SK-N-SH (cell line): ENCODE data around the gene PCNX1. TPM values are rescaled to one million over a fixed set of nuclear protein-coding genes. Genes with fewer than 3 reads are reported as not detected.

Experiments used
- CTCF ChIA-PET: fragments of 300-600, 350-600 bp; formaldehyde crosslinking; extraction: SDS; loops from one replicate; lab custom pipeline; 2021; lab: Yijun Ruan, JAX
- POLR2A ChIA-PET: fragments of 350-600 bp; sonication (Branson Sonifier 250); formaldehyde crosslinking; extraction: SDS; loops from one replicate; lab custom pipeline; 2020; ENCODE audit warnings: antibody characterized with exemption, inconsistent platforms; lab: Yijun Ruan, JAX
- DNase-seq: peaks from one replicate; pipeline ENCODE4 v3.0.0; 2012
- H2AFZ ChIP-seq: fragments of 200-600 bp; sonication (generic); 2 replicates; pipeline ENCODE4 v1.8.1; 2016; ENCODE audit warnings: antibody characterized with exemption, mild to moderate bottlenecking, low read depth
- H3F3A ChIP-seq: fragments of 200-600 bp; sonication (generic); replicated peaks from 2 replicates; pipeline ENCODE3; 2016; ENCODE audit warnings: antibody characterized with exemption, mild to moderate bottlenecking; ENCODE audit not compliant: insufficient read depth
- H3K27ac ChIP-seq, 2 experiments: fragments of 200-500 bp in 1 of 2; fragments of 200-600 bp in 1 of 2; sonication (Bioruptor generic) in 1 of 2; sonication (generic), shearing (Covaris generic) in 1 of 2; 2 replicates each; pipeline versions ENCODE4 v1.5.1 to v1.6.1; 2014 to 2016; ENCODE audit warnings: low read depth in 2 of 2, inconsistent platforms in 1 of 2, low read length in 1 of 2, mild to moderate bottlenecking in 1 of 2, mixed read lengths in 1 of 2
- H3K27me3 ChIP-seq: fragments of 200-600 bp; sonication (generic), shearing (Covaris generic); 2 replicates; pipeline ENCODE4 v1.6.1; 2016; ENCODE audit warnings: mixed run types; ENCODE audit not compliant: insufficient read depth
- H3K36me3 ChIP-seq, 2 experiments: fragments of 200-500 bp in 1 of 2; fragments of 200-600 bp in 1 of 2; sonication (Bioruptor generic) in 1 of 2; sonication (generic) in 1 of 2; replicated peaks in 1 of 2; 2 replicates each; pipeline versions ENCODE3 to v1.5.1; 2014 to 2016; ENCODE audit warnings: low read length in 1 of 2, mild to moderate bottlenecking in 1 of 2; ENCODE audit not compliant: insufficient read depth in 2 of 2, control insufficient read depth in 1 of 2
- H3K4me1 ChIP-seq, 2 experiments: fragments of 200-500 bp in 1 of 2; fragments of 200-600 bp in 1 of 2; sonication (Bioruptor generic) in 1 of 2; sonication (generic), shearing (Covaris generic) in 1 of 2; 2 replicates each; pipeline versions ENCODE4 v1.5.1 to v1.6.1; 2014 to 2016; ENCODE audit warnings: low read depth in 1 of 2, low read length in 1 of 2, mixed run types in 1 of 2; ENCODE audit not compliant: insufficient read depth in 2 of 2, control insufficient read depth in 1 of 2
- H3K4me2 ChIP-seq: fragments of 200-600 bp; sonication (generic), shearing (Covaris generic); 2 replicates; pipeline ENCODE4 v1.6.1; 2017; ENCODE audit warnings: mixed run types
- H3K4me3 ChIP-seq, 2 experiments: fragments of 200-500 bp in 1 of 2; fragments of 200-600 bp in 1 of 2; sonication (Bioruptor generic) in 1 of 2; sonication (generic), shearing (Covaris generic) in 1 of 2; 2 replicates each; pipeline versions ENCODE4 v1.5.1 to v1.8.1; 2014 to 2016; ENCODE audit warnings: low read depth in 2 of 2, inconsistent platforms in 1 of 2, low read length in 1 of 2, mild to moderate bottlenecking in 1 of 2, mixed read lengths in 1 of 2, moderate library complexity in 1 of 2
- H3K79me2 ChIP-seq: fragments of 200-600 bp; sonication (generic); 2 replicates; pipeline ENCODE4 v1.8.1; 2017; ENCODE audit warnings: mild to moderate bottlenecking; ENCODE audit not compliant: insufficient read depth
- H3K9ac ChIP-seq: fragments of 200-600 bp; sonication (generic); 2 replicates; pipeline ENCODE4 v1.6.1; 2017; ENCODE audit warnings: mixed run types
- H3K9me2 ChIP-seq: fragments of 200-600 bp; sonication (generic); 2 replicates; pipeline ENCODE4 v1.6.1; 2017; ENCODE audit warnings: mixed run types
- H3K9me3 ChIP-seq: fragments of 200-600 bp; sonication (generic); 2 replicates; pipeline ENCODE4 v1.6.1; 2017; ENCODE audit warnings: mixed run types, mild to moderate bottlenecking, moderate library complexity
- H4K20me1 ChIP-seq: fragments of 200-600 bp; sonication (generic); 2 replicates; pipeline ENCODE4 v1.6.1; 2017; ENCODE audit warnings: mild to moderate bottlenecking, mixed run types; ENCODE audit not compliant: insufficient read depth
- CHD2 ChIP-seq: fragments of 150-350 bp; IDR thresholded peaks from 2 replicates; pipeline ENCODE4 v1.6.1; 2018; ENCODE audit warnings: low read length; ENCODE audit not compliant: partially characterized antibody
- ELF1 ChIP-seq: IDR thresholded peaks from 2 replicates; pipeline ENCODE4 v1.4.0; 2012
- EP300 ChIP-seq, 2 experiments: IDR thresholded peaks; 2 replicates each; pipeline versions ENCODE4 v1.4.0 to v1.6.1; 2012; ENCODE audit warnings: borderline replicate concordance in 1 of 2, low read depth in 1 of 2, low read length in 1 of 2
- EZH2phosphoT487 ChIP-seq: fragments of 200-600 bp; sonication (generic); IDR thresholded peaks from 2 replicates; pipeline ENCODE4 v1.6.1; 2017; ENCODE audit warnings: low read depth, mixed run types, mild to moderate bottlenecking, antibody characterized with exemption, moderate library complexity, borderline replicate concordance
- FOSL2 ChIP-seq: IDR thresholded peaks from 2 replicates; pipeline ENCODE4 v1.4.0; 2012; ENCODE audit warnings: low read depth, mild to moderate bottlenecking, moderate library complexity, borderline replicate concordance
- FOXJ3 ChIP-seq: sonication (generic); formaldehyde crosslinking; IDR thresholded peaks from 2 replicates; pipeline ENCODE4 v1.5.1; 2020; ENCODE audit warnings: mild to moderate bottlenecking, missing genetic modification reagents
- FOXM1 ChIP-seq: IDR thresholded peaks from 2 replicates; pipeline ENCODE4 v1.4.0; 2012; ENCODE audit warnings: low read depth, mild to moderate bottlenecking
- GABPA ChIP-seq: IDR thresholded peaks from 2 replicates; pipeline ENCODE4 v1.4.0; 2012; ENCODE audit warnings: low read depth, mild to moderate bottlenecking
- NFIC ChIP-seq: IDR thresholded peaks from 2 replicates; pipeline ENCODE4 v1.4.0; 2012; ENCODE audit warnings: borderline replicate concordance
- NRF1 ChIP-seq: IDR thresholded peaks from 2 replicates; pipeline ENCODE4 v1.6.1; 2012; ENCODE audit warnings: low read depth, mild to moderate bottlenecking, low read length
- RAD21 ChIP-seq: IDR thresholded peaks from 2 replicates; pipeline ENCODE4 v1.6.1; 2012; ENCODE audit warnings: mild to moderate bottlenecking, low read length
- RCOR1 ChIP-seq: fragments of 150-350 bp; IDR thresholded peaks from 2 replicates; pipeline ENCODE4 v1.6.1; 2017; ENCODE audit warnings: antibody characterized with exemption, low read length
- YY1 ChIP-seq: IDR thresholded peaks from 2 replicates; pipeline ENCODE4 v1.4.0; 2012; ENCODE audit warnings: low read depth, mild to moderate bottlenecking
- WGBS: methylation state at CpG from one replicate; pipeline ENCODE4 v1.1.6; 2017; ENCODE audit warnings: low lambda C conversion rate; 5-methylcytosine and 5-hydroxymethylcytosine counted together
- polyA plus RNA-seq, 3 experiments: library from polyadenylated mRNA; depleted of rRNA; stranded (reverse); fragments of >200 nt; gene quantifications; 2 replicates each; pipeline ENCODE4 v1.2.3, GENCODE V29; 2012
- TF ChIP-seq, protein P1 (sequence below): fragments of 150-350 bp; IDR thresholded peaks from 2 replicates; pipeline ENCODE4 v1.6.1; 2016; ENCODE audit warnings: mild to moderate bottlenecking, low read depth, low read length
- TF ChIP-seq, protein P2 (sequence below): fragments of 200-600 bp; sonication (generic); IDR thresholded peaks from 2 replicates; pipeline ENCODE4 v1.6.1; 2017; ENCODE audit warnings: antibody characterized with exemption, mild to moderate bottlenecking, moderate library complexity
- TF ChIP-seq, protein P3 (sequence below): fragments of 150-350 bp; IDR thresholded peaks from 2 replicates; pipeline ENCODE4 v1.6.1; 2017; ENCODE audit warnings: antibody characterized with exemption, low read length, low read depth, borderline replicate concordance
- TF ChIP-seq, protein P4 (sequence below): IDR thresholded peaks from 2 replicates; pipeline ENCODE4; 2012
- TF ChIP-seq, protein P5 (sequence below): IDR thresholded peaks from 2 replicates; pipeline ENCODE4 v1.4.0; 2012; ENCODE audit warnings: low read depth, borderline replicate concordance

Gene PCNX1
- polyA plus RNA-seq, 1 of the 3 experiments (the other 2 are of a cell fraction): 9.4 TPM

DNA sequence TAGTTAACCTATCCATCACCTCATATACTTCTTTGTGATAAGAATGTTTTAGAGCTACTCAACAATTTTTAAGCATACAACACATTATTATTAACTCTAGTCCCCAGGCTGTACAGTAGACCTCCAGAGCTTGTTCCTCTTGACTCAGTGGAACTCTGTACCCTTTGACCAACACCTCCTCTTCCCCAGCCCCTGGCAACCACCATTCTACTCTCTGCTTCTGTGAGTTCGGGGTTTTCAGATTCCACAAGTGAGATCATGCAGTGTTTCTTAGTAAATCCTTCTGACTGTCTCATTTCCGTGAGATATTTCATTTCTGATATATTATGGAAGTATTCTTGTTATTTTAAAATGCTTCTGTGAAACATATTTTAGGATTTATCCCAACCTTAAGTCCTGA, 200.7 kb downstream of the PCNX1 start:
- peaks cover 0 to 6% of the 10 kb centered on the region in 2 experiments; a peak in 1 of 4 replicates for H3K4me1 ChIP-seq
- H3K27me3 ChIP-seq: no peaks in the 10 kb centered on the region
- no peaks in the 10 kb centered on the region for H3K9me2 ChIP-seq
- no peak for TF ChIP-seq EP300 (IDR thresholded peaks at IDR 0.05; ENCODE audit: borderline replicate concordance in 1 of 2, low read depth in 1 of 2, low read length in 1 of 2)
- TF ChIP-seq, protein P1, sequence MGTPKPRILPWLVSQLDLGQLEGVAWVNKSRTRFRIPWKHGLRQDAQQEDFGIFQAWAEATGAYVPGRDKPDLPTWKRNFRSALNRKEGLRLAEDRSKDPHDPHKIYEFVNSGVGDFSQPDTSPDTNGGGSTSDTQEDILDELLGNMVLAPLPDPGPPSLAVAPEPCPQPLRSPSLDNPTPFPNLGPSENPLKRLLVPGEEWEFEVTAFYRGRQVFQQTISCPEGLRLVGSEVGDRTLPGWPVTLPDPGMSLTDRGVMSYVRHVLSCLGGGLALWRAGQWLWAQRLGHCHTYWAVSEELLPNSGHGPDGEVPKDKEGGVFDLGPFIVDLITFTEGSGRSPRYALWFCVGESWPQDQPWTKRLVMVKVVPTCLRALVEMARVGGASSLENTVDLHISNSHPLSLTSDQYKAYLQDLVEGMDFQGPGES: no peak
- TF ChIP-seq RCOR1: no peak
- TF ChIP-seq, protein P2, sequence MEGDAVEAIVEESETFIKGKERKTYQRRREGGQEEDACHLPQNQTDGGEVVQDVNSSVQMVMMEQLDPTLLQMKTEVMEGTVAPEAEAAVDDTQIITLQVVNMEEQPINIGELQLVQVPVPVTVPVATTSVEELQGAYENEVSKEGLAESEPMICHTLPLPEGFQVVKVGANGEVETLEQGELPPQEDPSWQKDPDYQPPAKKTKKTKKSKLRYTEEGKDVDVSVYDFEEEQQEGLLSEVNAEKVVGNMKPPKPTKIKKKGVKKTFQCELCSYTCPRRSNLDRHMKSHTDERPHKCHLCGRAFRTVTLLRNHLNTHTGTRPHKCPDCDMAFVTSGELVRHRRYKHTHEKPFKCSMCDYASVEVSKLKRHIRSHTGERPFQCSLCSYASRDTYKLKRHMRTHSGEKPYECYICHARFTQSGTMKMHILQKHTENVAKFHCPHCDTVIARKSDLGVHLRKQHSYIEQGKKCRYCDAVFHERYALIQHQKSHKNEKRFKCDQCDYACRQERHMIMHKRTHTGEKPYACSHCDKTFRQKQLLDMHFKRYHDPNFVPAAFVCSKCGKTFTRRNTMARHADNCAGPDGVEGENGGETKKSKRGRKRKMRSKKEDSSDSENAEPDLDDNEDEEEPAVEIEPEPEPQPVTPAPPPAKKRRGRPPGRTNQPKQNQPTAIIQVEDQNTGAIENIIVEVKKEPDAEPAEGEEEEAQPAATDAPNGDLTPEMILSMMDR: no peak
- TF ChIP-seq NFIC: no peak
- no peak for TF ChIP-seq ELF1
- TF ChIP-seq FOXM1: no peak
- TF ChIP-seq, protein P3, sequence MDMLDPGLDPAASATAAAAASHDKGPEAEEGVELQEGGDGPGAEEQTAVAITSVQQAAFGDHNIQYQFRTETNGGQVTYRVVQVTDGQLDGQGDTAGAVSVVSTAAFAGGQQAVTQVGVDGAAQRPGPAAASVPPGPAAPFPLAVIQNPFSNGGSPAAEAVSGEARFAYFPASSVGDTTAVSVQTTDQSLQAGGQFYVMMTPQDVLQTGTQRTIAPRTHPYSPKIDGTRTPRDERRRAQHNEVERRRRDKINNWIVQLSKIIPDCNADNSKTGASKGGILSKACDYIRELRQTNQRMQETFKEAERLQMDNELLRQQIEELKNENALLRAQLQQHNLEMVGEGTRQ: no peak
- POLR2A ChIA-PET: no interaction called here
- H3K9me3 ChIP-seq: no peaks in the 10 kb centered on the region
- H3K27ac ChIP-seq: no peak overlapping the region; a peak in 1 of 4 replicates
- no peak overlapping the region for H2AFZ ChIP-seq
- no peak overlapping the region for H3K4me2 ChIP-seq
- 98% methylated on average over 2 of the region's 2 CpGs for WGBS
- H3K36me3 ChIP-seq: peaks cover 56 to 59% of the 10 kb centered on the region in 2 experiments
- no peak for DNase-seq
- no peaks in the 10 kb centered on the region for H4K20me1 ChIP-seq
- no peak overlapping the region for H3K4me3 ChIP-seq
- peaks cover 17% of the 10 kb centered on the region for H3F3A ChIP-seq
- CTCF ChIA-PET: interaction anchor here (0.8 to 2.2 kb wide), 2 partner anchors 31 to 201 kb away, joined by 3 to 5 read pairs; partner anchors contain the start of gene PCNX1
- no peaks in the 10 kb centered on the region for H3K79me2 ChIP-seq
- no peak overlapping the region for H3K9ac ChIP-seq

DNA sequence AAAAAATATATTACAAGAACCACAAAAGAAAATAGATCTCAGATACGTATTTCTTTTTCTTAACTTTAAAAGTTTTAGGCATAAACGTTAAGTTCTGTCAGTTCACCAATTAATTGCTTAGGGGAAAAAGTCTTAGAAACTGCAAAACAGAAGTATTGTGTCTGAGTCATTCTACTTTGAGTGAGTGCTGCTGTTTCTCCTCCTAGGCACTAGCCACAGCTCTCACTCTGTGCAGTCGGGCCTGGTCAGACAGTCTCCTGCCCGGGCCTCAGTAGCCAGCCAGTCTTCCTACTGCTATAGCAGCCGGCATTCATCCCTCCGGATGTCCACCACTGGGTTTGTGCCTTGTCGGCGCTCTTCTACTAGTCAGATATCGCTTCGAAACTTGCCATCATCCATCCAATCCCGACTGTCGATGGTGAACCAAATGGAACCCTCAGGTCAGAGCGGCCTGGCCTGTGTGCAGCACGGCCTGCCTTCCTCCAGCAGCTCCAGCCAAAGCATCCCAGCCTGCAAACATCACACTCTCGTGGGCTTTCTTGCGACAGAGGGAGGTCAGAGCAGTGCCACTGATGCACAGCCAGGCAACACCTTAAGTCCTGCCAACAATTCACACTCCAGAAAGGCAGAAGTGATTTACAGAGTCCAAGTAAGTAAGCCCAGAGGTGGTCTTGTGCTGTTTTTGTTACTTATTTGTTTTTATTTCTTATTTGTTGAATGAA, 201.3 kb downstream of the PCNX1 start:
- CTCF ChIA-PET: no interaction called here
- Histone ChIP-seq H3K4me2 (no peak overlapping the region), H3K4me3 (no peak overlapping the region), H3K4me1 (peaks cover 2 to 7% of the 10 kb centered on the region in 2 experiments; a peak in 1 of 4 replicates), H3K9me2 (no peaks in the 10 kb centered on the region), H3K9ac (no peak overlapping the region), H3K9me3 (no peaks in the 10 kb centered on the region), H4K20me1 (no peaks in the 10 kb centered on the region), H3K79me2 (no peaks in the 10 kb centered on the region), H3K27ac (no peak overlapping the region), H3F3A (peaks cover 17% of the 10 kb centered on the region), H2AFZ (no peak overlapping the region), H3K36me3 (peaks cover 52 to 53% of the 10 kb centered on the region in 2 experiments), H3K27me3 (no peaks in the 10 kb centered on the region)
- WGBS: 87% methylated on average over 13 of the region's 16 CpGs
- POLR2A ChIA-PET: no interaction called here
- no peak for DNase-seq
- no peak for TF ChIP-seq RAD21
- TF ChIP-seq GABPA: no peak
- TF ChIP-seq, protein P1: no peak
- no peak for TF ChIP-seq EZH2phosphoT487
- TF ChIP-seq, protein P4, sequence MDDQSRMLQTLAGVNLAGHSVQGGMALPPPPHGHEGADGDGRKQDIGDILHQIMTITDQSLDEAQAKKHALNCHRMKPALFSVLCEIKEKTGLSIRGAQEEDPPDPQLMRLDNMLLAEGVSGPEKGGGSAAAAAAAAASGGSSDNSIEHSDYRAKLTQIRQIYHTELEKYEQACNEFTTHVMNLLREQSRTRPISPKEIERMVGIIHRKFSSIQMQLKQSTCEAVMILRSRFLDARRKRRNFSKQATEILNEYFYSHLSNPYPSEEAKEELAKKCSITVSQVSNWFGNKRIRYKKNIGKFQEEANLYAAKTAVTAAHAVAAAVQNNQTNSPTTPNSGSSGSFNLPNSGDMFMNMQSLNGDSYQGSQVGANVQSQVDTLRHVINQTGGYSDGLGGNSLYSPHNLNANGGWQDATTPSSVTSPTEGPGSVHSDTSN: no peak
- no peak for TF ChIP-seq CHD2
- TF ChIP-seq FOSL2: no peak
- no peak for TF ChIP-seq YY1
- TF ChIP-seq NRF1: no peak
- no peak for TF ChIP-seq ELF1
- TF ChIP-seq FOXJ3 (CRISPR knock-in tag): no peak
- TF ChIP-seq, protein P5, sequence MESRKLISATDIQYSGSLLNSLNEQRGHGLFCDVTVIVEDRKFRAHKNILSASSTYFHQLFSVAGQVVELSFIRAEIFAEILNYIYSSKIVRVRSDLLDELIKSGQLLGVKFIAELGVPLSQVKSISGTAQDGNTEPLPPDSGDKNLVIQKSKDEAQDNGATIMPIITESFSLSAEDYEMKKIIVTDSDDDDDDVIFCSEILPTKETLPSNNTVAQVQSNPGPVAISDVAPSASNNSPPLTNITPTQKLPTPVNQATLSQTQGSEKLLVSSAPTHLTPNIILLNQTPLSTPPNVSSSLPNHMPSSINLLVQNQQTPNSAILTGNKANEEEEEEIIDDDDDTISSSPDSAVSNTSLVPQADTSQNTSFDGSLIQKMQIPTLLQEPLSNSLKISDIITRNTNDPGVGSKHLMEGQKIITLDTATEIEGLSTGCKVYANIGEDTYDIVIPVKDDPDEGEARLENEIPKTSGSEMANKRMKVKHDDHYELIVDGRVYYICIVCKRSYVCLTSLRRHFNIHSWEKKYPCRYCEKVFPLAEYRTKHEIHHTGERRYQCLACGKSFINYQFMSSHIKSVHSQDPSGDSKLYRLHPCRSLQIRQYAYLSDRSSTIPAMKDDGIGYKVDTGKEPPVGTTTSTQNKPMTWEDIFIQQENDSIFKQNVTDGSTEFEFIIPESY: no peak
